ENCODE data around the gene CDK5RAP1.
"Not testable (repeated sequence)": the region's sequence is repeated elsewhere in the genome, so short reads cannot be mapped to it uniquely, and the experiment has no call there.

The CDK5RAP1 gene, protein sequence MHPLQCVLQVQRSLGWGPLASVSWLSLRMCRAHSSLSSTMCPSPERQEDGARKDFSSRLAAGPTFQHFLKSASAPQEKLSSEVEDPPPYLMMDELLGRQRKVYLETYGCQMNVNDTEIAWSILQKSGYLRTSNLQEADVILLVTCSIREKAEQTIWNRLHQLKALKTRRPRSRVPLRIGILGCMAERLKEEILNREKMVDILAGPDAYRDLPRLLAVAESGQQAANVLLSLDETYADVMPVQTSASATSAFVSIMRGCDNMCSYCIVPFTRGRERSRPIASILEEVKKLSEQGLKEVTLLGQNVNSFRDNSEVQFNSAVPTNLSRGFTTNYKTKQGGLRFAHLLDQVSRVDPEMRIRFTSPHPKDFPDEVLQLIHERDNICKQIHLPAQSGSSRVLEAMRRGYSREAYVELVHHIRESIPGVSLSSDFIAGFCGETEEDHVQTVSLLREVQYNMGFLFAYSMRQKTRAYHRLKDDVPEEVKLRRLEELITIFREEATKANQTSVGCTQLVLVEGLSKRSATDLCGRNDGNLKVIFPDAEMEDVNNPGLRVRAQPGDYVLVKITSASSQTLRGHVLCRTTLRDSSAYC

DNA sequence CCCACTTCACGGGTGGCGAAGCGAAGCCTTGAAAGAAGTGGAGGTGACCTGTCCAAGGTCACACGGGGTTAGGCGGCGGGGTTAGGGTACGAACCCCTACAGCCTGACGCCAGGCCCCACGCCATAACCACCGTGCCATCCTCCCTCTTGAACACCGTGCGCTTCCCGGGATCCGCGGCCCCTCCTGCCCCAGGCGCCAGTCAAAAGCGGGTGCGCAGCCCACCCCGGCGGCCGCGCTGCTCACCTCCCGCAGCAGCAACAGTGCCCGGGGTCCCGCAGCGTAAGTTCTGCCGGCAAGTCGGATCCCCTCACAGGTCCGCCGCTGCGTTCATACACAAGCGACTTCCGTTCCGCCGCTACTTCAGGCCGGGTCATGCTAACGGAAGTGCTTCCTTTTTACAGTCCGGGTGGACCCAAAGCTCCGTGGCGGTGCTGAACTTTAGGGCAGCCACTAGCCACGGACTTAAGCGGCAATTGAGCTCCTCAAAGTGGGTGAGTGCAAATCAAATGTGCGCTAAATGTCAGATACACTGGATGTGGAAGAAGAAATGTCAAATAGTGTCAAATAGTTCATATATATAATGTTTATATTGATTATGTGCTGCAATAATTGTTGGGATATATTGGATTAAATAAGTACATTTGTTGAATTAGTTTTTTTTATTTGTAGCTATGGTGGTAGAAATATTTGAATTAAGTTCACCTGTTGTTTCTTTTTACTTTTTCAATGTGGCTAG lies at the start of gene CDK5RAP1:
Gene CDK5RAP1 (minus strand): TSS at position 336 of the 737 bp plus-strand sequence. CDS start 4,455 bp downstream, outside the sequence.
- in situ Hi-C loops (cut with MboI; ENCODE audit: low sequenced_read_pairs): no loop called here

DNA sequence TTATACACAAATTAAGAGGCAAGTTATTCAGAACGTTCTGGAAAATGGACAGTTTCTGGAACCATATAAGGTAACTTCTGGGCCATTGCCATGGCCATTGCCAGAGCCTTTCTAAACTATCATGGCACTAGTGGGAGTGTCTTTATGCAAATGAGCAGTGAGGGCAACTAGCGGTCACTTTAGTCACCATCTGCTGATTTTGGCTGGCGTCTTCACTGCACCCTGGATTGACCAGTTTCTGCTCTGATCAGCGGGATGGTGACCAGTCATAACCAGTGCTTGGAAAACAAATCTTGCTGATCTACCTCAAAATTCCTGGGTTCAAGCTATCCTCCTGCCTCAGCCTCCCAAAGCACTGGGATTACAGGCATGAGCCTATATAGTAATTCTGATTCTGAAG lies 49.5 kb upstream of the CDK5RAP1 start:
- in situ Hi-C loops (cut with MboI; ENCODE audit: low sequenced_read_pairs): no loop called here

DNA sequence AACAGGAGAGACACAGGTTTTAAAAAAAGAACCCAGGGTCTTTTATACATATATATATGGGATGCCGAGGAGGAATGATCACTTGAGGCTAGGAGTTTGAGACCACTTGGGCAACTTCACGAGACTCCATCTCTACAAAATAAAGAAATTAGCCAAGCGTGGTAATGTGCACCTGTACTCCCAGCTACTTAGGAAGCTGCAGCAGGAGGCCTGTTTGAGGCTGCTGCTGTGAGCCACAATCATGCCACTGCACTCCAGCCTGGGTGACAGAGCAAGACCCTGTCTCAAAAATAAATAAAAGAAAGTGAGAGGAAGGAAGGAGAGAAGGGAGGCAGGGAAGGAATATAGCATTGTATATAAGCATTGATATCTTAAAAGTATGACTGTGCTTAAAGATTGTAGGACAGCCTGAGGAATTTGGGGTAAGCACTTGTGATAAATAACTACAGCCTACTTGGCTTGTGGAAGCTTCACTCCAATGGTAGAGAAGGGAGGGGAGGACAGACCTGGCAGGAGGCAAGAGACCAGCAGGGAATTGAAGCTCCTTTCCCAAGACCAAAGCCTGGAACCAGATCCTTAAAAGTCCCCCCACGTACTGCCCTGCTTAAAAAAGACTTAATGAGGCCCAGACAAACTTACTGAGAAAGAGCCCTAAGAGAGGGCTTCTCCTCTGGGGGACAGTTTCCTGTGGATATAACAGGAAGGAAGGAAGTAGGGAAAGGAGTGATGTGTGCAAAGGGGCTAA lies 44.7 kb upstream of the CDK5RAP1 start:
- in situ Hi-C loops (cut with MboI; ENCODE audit: low sequenced_read_pairs): no loop called here

DNA sequence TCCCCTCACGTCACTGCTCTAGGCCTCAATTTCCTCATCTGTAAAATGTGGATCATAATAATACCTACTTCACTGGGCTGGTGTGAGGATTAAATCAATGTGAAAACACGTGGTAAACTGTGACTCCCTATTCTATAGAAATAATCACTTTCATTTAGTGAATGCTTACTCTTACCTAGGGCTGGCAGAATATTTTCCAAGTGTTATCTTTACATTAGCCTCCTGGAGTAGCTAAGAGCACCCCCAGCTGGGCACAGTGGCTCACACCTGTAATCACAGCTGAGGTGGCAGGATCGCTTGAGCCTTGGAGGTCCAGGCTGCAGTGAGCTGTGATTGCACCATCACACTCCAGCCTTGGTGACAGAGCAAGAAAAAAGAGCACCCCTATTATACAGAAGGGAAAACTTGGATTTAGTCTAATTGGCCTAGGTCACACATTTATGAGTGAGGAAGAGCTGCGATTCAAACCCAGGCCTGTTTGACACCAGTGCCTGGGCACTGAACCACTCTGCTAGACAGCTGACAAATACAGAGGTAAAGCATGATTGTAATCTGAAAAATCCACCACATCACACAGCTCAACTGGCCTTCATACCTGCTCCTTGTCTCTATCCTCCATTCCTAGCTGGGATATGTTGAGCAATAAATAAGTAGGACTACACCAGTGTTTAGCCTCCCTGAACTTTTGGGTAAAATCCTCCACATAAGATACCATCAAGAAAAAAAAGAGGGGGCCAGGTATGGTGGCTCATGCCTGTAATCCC lies 43.7 kb upstream of the CDK5RAP1 start:
- in situ Hi-C loops (cut with MboI; ENCODE audit: low sequenced_read_pairs): no loop called here

DNA sequence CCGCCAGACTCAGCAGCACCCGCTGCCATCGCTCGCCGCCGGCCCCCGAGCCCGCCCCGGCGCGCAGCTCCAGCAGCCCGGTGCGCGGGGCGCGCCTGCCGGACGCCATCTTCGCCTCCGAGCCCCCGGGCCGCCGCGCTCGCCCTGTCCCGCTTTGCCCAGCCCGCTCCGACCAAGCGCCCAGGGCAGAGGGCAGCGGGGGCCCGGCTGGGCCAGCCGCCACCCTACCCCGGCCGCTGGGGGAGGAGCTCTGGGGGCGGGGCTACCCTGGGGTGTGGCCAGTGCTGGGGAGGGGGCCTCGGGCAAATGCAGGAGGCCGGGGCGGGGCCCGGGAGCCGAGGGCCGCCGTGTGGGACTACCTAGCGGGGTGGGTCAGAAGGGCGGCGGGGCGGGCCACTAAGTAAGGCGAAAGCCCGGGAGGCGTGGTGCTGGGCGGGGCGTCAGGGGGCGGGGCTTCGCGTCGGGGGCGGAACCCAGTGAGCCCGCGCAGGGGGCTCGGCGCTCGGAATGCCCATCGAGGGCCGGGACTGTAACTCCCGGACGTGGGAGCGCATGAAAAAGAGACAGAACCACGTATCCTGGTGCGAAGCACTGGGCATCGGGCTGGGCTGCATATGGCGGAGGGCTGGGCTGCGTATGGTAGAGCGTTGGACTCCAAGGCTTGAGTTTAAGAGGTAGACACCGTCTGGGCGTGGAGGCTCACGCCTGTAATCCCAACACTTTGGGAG lies 42.4 kb upstream of the CDK5RAP1 start, which contains the start of gene SNTA1:
Gene SNTA1 (minus strand): TSS at position 252 of the 728 bp plus-strand sequence. CDS start 143 bp downstream, at position 109.
- in situ Hi-C loops (cut with MboI; ENCODE audit: low sequenced_read_pairs): no loop called here

DNA sequence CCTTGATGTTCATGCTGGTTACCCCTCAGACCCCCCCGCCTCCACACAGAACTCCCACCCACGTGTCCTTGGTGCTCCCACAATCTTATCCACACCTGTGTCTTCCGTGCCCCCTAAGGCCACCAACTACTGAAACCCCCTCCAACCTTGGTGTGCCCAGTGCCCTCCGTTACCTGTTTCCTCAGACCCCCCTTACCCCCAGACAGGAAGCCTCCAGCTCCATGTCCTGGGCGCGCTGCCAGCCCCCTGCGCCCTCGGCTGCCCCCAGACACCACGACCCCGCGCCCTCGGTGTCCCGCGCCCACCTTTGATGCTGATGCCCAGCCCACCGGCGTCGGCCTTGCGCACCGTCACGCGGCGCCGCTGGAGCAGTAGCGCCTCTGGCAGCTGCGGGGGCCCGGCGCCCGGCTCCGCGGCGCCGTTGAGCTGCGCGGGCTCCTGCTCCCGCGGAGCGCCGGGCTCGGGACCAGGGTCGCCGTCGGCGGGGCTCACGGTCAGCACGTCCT lies 41.7 kb upstream of the CDK5RAP1 start:
- in situ Hi-C loops (cut with MboI; ENCODE audit: low sequenced_read_pairs): no loop called here

DNA sequence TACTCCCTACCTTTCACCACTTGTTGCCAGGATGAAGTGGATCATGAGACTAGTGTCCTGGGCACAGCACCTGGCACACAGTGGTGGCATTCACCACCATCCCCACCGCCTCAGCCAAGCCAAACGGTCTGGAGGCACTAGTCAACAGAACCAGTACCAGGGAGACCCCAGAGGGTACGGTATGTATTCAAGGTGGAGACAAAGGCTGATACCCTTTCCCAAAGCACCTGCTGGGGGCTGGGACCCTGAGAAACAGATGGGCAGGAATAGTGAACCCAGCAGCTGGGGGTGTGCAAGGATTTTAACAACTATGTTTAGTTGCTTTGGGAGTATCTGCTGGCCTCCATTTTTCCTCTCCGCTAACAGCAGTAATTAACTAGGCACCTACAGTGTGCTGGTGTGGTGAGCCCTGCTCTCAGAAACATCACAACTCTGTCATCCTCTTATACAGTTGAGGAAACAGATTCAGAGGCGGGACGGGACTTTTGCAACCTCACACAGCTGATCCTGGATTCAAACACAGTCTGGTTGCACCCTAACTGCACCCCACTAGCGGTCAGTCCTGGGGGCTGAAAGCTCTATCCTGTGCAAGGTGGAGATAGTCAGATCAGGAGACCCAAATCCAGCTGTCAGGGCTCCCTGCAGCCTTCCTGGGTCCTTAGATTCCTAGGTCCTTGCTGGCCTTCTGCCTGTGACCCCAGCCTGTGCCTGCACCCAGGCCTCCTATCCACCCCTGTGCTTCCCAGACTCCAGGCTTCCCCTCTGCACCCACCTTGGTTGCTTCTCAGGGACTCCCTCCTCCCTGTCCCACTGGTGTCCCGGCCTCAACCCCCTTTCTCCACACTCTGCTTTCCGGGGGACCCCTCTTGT lies 41.1 kb upstream of the CDK5RAP1 start:
- in situ Hi-C loops (cut with MboI; ENCODE audit: low sequenced_read_pairs): no loop called here

DNA sequence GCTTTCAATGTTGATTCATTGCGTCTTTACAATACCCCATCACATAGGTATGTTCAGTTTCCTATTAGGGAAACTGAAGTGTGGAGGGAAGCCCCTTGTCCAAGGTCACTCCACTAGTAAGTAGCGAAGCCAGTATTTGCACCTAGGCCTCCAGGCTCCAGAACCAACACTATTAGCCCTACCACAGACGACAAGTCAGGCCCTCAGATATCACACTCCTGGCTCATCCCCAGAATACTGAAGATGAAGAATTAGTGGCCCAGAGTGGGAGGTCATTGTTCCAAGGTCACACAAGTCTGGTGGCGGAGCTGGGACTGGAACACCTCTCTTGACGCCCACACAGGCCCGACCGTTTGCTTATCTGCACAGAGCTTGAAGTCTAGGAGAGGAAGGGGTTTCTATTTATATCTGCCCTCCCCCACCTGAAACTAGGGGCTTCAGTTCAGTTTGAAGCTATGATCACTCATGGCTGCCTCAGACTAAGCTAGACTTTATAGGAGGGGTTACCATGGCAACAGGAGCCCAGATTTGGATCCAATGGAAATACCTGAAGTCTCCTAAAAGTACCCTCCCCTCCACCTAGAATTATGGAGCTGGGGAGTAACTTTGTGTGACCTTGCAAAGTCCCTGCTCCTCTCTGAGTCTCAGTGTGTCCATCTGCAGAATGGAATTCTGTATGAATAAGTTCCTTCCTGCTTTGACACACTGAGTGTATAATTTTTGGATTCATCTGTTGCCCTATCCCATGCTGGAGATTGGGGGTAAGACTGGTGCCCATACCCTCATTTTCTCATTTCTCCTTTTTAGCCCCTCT lies 40.0 kb upstream of the CDK5RAP1 start:
- in situ Hi-C loops (cut with MboI; ENCODE audit: low sequenced_read_pairs): no loop called here

DNA sequence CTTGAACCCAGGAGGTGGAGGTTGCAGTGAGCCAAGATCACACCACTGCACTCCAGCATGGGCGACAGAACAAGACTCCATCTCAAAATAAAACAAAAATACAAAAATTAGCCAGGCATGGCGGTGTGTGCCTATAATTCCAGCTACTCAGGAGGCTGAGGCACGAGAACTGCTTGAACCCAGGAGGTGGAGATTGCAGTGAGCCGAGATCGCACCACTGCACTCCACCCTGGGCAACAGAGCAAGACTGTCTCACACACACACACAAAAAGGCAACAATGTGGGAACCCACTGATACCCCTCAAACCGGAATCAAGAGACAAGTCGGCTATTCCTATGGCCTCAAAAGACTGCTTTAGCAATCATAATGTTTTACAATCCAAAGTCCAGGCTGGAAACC lies 39.2 kb upstream of the CDK5RAP1 start:
- in situ Hi-C loops (cut with MboI; ENCODE audit: low sequenced_read_pairs): not testable (repeated sequence)

DNA sequence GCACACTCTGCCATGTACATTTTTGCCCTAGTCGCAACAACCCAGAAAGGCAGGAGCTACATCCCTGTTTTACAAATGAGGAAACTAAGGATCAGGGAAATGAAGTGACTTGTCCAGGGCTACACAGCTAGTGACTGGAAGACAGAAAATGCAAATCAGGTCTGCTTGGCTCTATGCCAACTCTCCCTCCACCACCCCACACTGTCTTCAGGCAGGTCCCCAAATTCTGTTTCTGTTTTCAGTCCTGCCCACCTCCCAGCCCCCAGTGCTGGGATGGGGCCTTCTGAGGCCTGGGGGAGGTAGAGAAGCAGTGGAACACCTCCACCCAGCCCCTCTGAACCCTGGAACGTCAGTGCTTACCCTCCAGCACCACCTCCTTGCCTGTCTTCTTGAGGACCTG lies 37.2 kb upstream of the CDK5RAP1 start:
- in situ Hi-C loops (cut with MboI; ENCODE audit: low sequenced_read_pairs): no loop called here

DNA sequence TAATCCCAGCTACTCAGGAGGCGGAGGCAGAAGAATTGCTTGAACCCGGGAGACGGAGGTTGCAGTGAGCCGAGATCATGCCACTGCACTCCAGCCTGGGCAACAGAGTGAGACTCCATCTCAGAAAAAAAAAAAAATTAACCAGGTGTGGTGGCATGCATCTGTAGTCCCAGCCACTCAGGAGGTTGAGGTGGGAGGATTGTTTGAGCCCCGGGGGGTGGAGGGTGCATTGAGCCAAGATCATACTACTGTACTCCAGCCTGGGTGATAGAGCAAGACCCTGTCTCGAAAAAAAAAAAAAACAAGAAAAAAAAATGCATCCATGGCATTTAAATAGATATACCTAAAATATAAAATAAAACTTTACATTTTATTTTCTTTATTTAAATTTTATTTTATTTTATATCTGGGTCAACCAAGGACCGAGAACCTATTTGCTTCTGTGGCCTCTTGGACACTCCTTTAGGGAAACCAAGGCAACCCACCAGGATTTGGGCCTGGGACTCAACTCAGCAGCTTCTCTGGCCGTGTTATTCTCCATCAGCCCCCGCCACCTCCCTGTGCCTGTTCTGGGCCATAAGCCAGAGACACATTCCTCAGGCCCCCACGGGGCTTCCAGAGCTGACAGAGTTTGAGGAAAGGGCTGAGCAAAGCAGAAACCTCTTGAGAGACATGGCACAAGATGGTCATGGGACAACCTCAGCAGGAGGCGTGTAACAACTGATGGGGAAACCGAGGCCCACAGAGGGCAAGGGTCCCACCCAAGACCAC lies 36.0 kb upstream of the CDK5RAP1 start:
- in situ Hi-C loops (cut with MboI; ENCODE audit: low sequenced_read_pairs): no loop called here

DNA sequence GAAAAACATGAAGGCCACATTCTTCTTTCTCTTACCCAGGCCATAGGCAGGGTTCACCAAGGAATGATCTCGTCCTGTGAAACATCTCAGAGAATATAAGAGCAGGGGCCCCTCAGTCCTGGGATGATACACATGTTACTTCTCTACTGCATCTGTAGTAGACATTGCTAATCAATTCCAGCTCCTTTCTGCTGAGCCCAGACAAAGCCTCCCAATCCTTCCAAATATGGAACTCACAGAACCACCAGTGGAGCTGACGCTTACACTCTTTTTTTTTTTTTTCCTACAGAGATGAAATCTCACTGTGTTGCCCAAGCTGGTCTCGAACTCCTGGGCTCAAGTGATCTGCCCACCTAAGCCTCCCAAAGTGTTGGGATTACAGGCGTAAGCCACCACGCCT lies 33.1 kb upstream of the CDK5RAP1 start:
- in situ Hi-C loops (cut with MboI; ENCODE audit: low sequenced_read_pairs): no loop called here

DNA sequence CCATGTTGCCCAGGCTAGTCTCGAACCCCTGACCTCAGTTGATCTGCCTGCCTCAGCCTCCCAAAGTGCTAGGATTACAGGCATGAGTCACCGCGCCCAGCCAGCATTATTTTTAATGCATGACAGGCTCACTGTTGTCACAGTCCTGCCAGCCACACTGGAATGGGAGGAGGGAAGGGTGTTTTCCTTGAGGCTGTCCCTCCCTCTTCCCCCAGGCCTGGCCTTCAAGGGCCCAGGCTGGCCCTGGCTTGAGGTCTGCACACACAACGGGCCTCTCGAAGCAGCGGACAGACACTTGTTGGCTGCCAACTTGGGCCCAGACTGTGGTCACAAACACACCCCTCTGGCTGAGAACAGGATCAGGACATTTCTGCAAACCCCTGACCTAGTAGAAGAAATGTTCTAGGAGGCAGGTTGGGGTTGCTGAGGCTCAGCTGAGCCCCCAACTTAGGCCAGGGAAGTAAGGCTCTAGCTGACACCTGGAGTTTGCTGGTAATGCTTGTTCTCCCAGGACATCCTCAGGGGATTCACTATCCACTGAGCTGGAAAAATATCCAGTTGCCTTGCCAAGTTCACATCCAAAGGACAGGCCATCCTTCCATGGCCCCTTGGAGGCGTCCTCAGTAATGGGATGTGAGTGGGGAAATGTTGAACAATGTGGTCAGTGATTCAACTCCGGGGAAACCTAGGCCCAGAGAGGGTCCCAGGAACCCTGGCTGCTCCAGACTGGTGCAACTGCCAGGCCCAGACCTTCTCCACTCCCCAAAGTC lies 32.3 kb upstream of the CDK5RAP1 start:
- in situ Hi-C loops (cut with MboI; ENCODE audit: low sequenced_read_pairs): no loop called here

DNA sequence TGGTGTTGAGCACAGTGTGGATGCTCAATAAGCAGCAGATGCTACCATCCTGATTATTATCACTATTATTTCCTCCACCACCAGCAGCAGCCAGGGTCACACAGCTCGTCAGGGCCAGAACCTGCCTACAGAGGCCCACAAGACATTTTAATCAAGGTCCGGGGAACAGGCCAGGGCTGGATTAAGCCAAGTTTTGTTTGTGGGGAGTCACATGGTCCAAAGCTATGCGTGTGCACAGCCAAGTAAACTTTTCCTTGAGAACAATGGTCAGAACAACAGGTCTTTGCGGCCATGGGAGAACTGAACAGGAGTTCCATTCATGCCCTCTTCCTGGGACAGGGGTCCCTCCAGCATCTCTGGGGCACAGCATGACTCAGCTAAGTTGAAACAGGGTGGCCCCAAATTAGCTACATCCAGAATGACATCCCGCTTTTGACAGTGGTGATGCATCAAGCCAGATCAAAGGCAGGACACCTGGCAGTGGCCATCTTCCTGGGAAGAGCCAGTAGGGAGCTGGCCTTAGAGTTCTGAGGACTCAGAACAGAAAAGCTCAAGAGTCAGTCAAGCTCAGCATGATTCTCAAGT lies 30.6 kb upstream of the CDK5RAP1 start:
- in situ Hi-C loops (cut with MboI; ENCODE audit: low sequenced_read_pairs): no loop called here

DNA sequence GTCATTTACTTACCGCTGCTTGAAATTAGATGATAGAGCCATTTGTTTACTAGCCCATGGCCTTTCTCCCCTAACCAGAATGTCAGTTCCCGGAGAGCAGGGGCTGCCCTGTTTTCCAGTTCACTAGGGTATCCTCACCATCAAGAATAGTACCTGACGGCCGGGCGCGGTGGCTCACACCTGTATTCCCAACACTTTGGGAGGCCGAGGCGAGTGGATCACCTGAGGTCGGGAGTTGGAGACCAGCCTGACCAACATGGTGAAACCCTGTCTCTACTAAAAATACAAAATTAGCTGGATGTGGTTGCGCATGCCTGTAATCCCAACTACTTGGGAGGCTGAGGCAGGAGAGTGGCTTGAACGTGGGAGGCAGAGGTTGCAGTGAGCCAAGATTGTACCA lies 22.6 kb upstream of the CDK5RAP1 start:
- in situ Hi-C loops (cut with MboI; ENCODE audit: low sequenced_read_pairs): not testable (repeated sequence)

Data from HL-60/S4 (cell line).